GM08714 (cell line): ENCODE data around the gene ENPP4.

Source experiments
- H3K4me3 ChIP-seq: fragments of 200-500 bp; sonication (Bioruptor generic); 2 replicates; pipeline ENCODE4 v1.5.1; 2014; ENCODE audit warnings: mild to moderate bottlenecking, low read length, inconsistent platforms
- ZNF274 ChIP-seq: IDR thresholded peaks from 2 replicates; pipeline ENCODE4 v1.6.1; 2012; ENCODE audit warnings: mild to moderate bottlenecking, low read depth, low read length

The ENPP4 gene

DNA sequence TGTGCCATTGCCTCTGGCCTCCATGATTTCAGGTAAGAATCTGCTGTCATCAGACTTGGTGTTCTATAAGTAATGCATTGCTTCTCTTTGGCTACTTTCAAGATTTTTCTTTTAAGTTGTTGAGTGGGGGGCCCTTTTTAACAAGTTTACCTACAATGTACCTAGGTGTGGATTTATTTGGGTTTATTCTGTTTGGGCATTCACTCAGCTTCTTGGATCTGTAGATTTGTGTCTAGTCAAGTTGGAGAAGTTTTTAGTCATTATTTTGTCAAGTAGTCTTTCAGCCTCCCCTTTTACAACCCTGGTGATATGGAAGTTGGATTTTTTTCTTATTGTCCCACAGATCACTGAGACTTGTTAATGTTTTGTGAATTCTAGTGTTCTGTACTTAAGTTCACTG is 26.9 kb downstream of the ENPP4 start:
- no peak for TF ChIP-seq ZNF274
- no peak overlapping the region for H3K4me3 ChIP-seq

DNA sequence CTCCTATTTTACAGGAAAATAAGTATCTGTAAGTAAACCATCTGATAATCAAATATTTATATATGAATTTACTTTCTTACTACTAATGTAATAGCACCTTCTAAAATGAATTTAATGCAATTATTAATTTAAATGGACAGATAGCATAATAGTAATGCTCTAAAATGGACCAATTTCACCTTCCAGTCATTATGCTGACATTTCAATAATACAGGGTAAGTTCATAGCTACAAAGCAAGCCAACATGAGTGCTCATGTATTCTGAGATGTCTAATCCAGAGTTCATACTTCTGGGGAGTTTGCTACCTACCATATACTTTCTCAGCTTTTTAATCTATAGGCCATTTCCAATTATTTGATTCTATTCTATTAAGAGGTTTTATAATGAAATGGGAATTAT is 29.4 kb downstream of the ENPP4 start:
- no peak for TF ChIP-seq ZNF274
- H3K4me3 ChIP-seq: no peak overlapping the region

DNA sequence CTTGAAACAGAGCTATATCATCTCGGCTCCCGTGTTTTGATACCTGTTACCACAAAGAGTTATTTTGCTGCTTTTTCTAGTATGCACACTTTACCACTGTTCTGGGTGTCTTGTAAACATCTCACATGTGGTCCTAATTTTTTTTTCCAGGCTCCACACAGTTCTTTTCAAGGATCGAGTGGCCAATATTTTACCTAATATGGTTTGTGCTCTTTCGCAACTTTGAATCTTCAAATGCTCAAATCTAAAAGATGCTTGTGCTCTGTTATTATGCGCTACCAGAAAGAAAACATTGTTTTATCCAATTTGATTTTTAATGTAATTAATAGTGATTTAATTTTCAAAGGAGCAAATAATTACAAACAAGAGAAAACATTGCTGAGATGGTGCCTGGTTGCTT is 30.3 kb downstream of the ENPP4 start:
- H3K4me3 ChIP-seq: no peak overlapping the region
- no peak for TF ChIP-seq ZNF274

DNA sequence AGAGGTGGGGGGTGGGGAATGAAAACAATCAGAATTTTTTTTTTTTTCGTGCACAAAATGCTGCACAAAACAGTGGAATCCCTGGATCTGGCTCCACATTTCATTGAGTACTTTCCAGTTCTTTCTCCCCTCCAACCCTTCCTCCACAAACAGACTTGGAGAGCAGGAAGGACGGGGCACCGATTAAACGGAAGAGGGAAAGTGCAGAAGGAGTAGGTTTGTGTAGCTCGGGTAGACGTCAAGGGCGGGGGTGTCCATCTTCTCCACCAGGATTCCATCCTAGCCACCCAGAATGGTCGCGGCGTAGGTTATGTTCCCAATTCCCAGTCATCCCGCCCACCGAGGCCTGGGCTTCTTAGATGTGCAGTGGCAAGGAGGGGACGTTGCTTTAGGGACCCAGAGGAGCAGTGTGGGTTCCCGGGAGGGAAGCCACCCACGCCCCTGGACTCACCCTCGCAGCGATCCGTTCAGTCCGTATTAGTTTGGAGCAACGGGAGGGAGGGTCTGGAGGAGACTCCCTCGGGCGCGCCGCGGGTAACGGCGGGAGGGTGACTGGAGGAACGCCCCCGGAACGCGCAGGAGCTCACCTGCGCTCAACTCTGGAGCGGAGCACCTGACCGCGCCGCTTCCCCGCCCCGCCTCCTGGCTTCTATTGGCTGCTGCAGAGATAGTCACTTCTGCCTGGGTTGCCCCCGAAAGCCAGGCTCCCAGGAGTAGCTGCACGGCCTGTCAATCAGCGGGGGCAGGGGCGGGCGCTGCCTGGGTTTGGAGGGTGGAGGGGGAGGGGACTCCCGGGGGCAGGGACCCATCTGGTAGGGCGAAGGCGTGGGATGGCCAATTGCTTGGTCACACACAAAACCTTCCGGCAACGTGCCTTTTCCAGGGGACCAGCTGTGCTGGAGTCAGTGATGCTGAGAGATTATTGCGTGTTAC is 40.8 kb downstream of the ENPP4 start, which contains the start of gene ENPP5:
TSS of gene ENPP5 (minus strand) at position 624 of the 933 bp plus-strand sequence. CDS start 2,718 bp downstream, outside the sequence.
- TF ChIP-seq ZNF274: no peak
- peak within 1 kb of the TSS; percentile 63 for H3K4me3 ChIP-seq

DNA sequence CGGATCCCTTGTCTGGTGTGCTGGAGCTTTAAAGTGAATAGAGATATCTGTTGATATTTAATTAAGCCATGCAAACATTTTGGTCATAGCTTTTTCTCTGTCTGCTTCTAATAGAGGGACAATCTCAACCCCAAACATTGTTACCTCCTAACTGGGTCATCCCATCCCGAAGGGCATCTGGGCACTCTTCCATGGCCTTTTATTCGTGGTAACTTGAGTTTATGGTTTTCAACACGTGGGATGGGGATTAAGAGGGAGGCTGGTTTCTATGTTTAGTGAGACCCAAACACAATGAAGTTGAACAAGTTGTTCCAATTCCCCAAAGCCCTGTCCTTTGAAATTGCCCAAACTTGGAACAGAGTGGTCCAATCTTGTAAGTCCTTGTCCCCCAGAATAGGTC is 42.4 kb downstream of the ENPP4 start:
- TF ChIP-seq ZNF274: no peak
- H3K4me3 ChIP-seq: no peak overlapping the region

DNA sequence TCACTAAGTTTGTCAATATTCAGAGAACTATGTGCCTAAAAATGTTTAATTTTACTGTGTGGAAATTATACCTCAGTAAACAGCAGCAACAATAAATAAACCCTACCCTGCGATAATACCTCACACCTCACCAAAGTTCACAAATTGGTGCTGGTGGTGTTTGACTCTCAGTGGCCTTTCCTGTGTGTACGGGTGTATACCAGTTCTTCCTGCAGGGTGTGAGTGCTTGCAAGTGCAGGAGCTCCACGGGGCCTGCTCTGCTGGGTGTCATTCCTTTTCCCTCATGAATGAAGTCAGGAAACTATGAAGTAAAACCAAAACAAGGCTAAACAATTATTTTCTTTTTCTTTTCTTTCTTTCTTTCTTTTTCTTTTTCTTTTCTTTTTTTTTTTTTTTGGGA is 45.1 kb downstream of the ENPP4 start:
- no peak overlapping the region for H3K4me3 ChIP-seq
- no peak for TF ChIP-seq ZNF274

DNA sequence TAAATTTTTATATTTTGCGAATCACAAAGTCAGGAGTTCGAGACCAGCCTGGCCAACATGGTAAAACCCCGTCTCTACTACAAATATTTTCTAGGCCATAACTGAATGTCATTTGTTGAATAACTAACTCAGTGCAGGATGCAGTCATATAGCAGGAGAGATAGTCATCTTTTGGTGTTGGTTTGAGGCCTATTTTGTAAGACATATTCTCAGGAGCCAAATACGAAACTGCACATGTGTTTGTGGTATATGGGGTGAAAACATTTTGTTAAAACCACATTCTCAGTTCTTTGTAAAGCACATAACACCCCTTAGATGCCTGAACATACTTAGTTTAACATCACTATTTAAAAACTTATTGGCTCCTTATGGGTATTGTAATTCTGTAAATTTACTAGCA is 45.7 kb downstream of the ENPP4 start:
- no peak for TF ChIP-seq ZNF274
- H3K4me3 ChIP-seq: no peak overlapping the region

DNA sequence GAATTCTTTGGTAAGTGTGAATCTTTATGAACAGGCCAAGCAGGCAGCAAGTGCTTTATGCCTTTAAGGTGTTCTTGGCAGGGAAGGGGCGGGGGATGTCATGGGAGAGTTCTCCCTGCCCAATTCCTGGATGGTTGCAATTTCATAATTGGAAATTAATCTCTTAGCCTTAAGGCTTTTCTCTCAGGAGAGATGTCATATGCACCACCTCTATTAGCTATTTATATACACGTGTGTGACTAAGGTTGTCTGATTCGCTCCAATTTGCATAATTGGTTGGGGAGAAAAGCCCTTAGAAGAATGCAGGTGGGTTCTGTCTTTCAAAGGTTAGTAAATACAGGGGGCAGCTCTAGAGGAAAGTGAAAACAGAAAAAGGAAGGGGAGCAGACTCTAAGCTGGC is 46.2 kb downstream of the ENPP4 start:
- no peak for TF ChIP-seq ZNF274
- H3K4me3 ChIP-seq: peak overlapping the region; percentile 44; the same call in 1 of the 2 replicates

DNA sequence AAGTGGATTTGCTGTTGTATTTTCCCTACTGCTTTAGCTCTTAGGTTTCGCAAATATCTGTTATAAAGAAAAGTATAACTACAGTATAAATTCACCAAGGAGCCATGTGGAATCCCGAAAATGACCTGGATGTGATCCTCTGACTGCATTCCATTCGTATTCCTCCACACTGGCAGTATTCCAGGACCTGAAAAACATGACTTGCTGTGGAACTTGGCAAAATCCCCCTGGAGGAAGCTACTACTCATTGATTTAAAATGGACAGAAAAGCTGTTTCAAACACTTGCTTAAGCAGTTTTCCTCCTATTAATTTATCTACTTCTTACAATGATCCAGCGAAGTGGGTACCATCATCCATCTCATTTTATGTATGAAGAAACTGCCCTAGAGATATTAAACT is 54.3 kb downstream of the ENPP4 start:
- H3K4me3 ChIP-seq: no peak overlapping the region
- no peak for TF ChIP-seq ZNF274

DNA sequence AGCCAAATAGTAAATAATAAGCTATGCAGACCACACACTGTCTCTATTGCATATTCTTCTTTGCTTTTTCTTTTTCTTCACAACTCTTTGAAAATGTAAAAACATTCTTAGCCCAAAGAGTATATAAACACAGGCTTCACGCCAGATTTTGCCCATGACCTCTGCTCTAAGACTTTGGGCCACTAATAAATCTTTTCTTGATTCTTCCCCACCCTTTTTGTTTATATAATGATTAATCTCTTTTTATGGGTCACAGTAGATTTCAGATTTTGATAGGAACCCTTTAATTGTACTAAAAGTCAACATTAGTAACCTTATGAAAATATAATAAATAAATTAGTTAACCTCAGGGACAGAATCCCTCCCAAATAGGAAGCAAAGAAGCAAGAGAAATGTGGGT is 56.8 kb downstream of the ENPP4 start:
- TF ChIP-seq ZNF274: no peak
- no peak overlapping the region for H3K4me3 ChIP-seq

DNA sequence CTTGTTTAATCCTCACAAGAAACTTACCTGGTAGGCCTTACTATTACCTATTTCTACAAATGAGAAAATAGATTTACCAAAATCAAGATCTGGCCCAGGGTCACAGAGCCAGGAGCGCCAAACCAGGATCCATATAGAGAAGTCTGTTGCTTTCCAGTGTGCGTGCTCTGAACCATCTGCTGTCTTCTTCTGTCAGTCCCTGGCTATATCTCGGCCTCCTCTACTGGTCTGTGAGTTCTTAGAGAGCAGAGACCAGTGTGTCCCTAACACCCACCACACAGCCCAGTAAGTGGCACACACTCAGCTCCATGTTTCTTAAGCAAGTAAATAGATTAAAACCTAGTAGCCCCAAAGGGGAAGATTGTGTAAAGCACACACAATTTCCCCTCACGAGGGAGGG is 59.9 kb downstream of the ENPP4 start:
- TF ChIP-seq ZNF274: no peak

DNA sequence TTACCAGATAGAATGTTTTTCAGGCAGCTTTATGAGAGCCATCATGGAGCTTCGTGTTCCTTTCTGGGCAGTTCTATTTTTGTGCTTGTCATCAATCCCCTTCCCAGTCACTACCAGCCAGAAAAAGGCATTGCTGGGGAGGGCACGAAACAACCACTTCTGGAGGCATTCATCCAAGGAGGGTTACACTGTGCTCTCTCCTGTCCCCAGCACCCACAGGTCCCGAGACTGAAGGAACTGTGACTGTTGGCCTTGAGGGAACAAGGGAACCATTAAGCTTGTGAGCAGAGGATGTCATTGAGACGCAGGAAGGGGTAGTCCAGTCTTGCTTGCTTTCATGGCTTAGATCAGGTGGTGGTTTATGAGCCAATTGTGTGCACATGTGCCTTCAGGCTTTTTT is 61.1 kb downstream of the ENPP4 start:
- no peak overlapping the region for H3K4me3 ChIP-seq
- TF ChIP-seq ZNF274: no peak

More for the DNA sequence above, 59.9 kb downstream of the ENPP4 start:
- H3K4me3 ChIP-seq: no peak overlapping the region

DNA sequence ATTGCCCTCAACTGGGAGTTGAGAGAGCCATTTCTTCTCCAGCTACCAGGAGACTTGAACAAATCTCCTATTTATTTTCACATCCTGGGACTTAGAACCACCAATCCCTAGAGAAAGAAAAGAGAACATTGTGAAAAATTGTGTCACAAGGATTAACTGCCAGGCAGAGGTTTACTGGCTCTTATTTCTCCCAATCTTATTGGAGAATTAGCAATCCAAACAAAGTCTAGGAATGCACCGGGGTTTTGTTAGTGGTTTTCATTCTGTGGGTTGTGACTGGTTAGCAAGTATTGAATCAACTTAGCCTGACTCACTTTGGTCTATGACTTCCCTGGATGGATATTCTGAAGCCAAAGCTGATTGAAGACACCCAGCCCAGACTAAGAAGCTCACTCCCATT is 62.2 kb downstream of the ENPP4 start:
- TF ChIP-seq ZNF274: no peak
- no peak overlapping the region for H3K4me3 ChIP-seq
